Trophoblast cell (in vitro differentiated cells and primary cell): ENCODE measurements around the gene C10orf120.

Experiments
- DNase-seq, 2 donors: peaks; one replicate each; pipeline ENCODE4 v3.0.0-alpha.2; 2016
- H2AFZ ChIP-seq: 2 replicates; pipeline ENCODE4 v1.6.1; 2013; ENCODE audit warnings: low read length, moderate library complexity, mild to moderate bottlenecking; ENCODE audit not compliant: insufficient read depth, poor library complexity
- H2AK5ac ChIP-seq: 2 replicates; pipeline ENCODE4 v1.6.1; 2013; ENCODE audit warnings: mild to moderate bottlenecking, low read length
- H2BK120ac ChIP-seq: 2 replicates; pipeline ENCODE4 v1.6.1; 2013; ENCODE audit warnings: low read length, mild to moderate bottlenecking, moderate library complexity; ENCODE audit not compliant: insufficient read depth, poor library complexity
- H2BK12ac ChIP-seq: 2 replicates; pipeline ENCODE4 v1.6.1; 2013; ENCODE audit warnings: mild to moderate bottlenecking, low read length, moderate library complexity
- H2BK5ac ChIP-seq: 2 replicates; pipeline ENCODE4 v1.6.1; 2013; ENCODE audit warnings: low read length, low read depth, moderate library complexity, mild to moderate bottlenecking; ENCODE audit not compliant: poor library complexity
- H3K14ac ChIP-seq: 2 replicates; pipeline ENCODE4 v1.6.1; 2013; ENCODE audit warnings: mild to moderate bottlenecking, low read length
- H3K18ac ChIP-seq: 2 replicates; pipeline ENCODE4 v1.6.1; 2013; ENCODE audit warnings: mild to moderate bottlenecking, low read length
- H3K23ac ChIP-seq: 2 replicates; pipeline ENCODE4 v1.6.1; 2013; ENCODE audit warnings: low read length
- H3K27ac ChIP-seq: 2 replicates; pipeline ENCODE4 v1.5.1; 2013; ENCODE audit warnings: low read depth, mild to moderate bottlenecking, inconsistent platforms, low read length, moderate library complexity
- H3K27me3 ChIP-seq: 2 replicates; pipeline ENCODE4 v1.6.1; 2013; ENCODE audit warnings: inconsistent platforms, mild to moderate bottlenecking, low read length, moderate library complexity; ENCODE audit not compliant: insufficient read depth
- H3K36me3 ChIP-seq, 2 experiments: 1 replicate in 1 of 2; 2 replicates in 1 of 2; pipeline ENCODE4 v1.6.1; 2013; ENCODE audit warnings: low read length in 2 of 2, mild to moderate bottlenecking in 2 of 2, moderate library complexity in 1 of 2; ENCODE audit not compliant: insufficient read depth in 2 of 2, control insufficient read depth in 1 of 2
- H3K4ac ChIP-seq: 2 replicates; pipeline ENCODE4 v1.6.1; 2013; ENCODE audit warnings: low read depth, mild to moderate bottlenecking, low read length, moderate library complexity
- H3K4me1 ChIP-seq, 2 experiments: 1 replicate in 1 of 2; 2 replicates in 1 of 2; pipeline ENCODE4 v1.6.1; 2013; ENCODE audit warnings: low read length in 2 of 2, mild to moderate bottlenecking in 2 of 2, moderate library complexity in 1 of 2; ENCODE audit not compliant: insufficient read depth in 2 of 2, control insufficient read depth in 1 of 2
- H3K4me2 ChIP-seq: 2 replicates; pipeline ENCODE4 v1.6.1; 2013; ENCODE audit warnings: inconsistent platforms, mild to moderate bottlenecking, low read length, moderate library complexity
- H3K4me3 ChIP-seq: 2 replicates; pipeline ENCODE4 v1.5.1; 2013; ENCODE audit warnings: mild to moderate bottlenecking, low read depth, low read length, inconsistent platforms
- H3K79me1 ChIP-seq: one replicate; pipeline ENCODE4 v1.6.1; 2013; ENCODE audit warnings: low read length
- H3K79me2 ChIP-seq: 2 replicates; pipeline ENCODE4 v1.6.1; 2013; ENCODE audit warnings: low read length, mild to moderate bottlenecking; ENCODE audit not compliant: control insufficient read depth, insufficient read depth, poor library complexity
- H3K9ac ChIP-seq: 2 replicates; pipeline ENCODE4 v1.6.1; 2013; ENCODE audit warnings: mild to moderate bottlenecking, low read length
- H3K9me3 ChIP-seq: 2 replicates; pipeline ENCODE4 v1.6.1; 2013; ENCODE audit warnings: low read depth, mild to moderate bottlenecking, control low read depth, inconsistent platforms, low read length; ENCODE audit not compliant: insufficient read depth
- H4K12ac ChIP-seq: 2 replicates; pipeline ENCODE4 v1.6.1; 2013; ENCODE audit warnings: low read depth, mild to moderate bottlenecking, low read length, moderate library complexity
- H4K8ac ChIP-seq: 2 replicates; pipeline ENCODE4 v1.6.1; 2013; ENCODE audit warnings: low read depth, mild to moderate bottlenecking, low read length, moderate library complexity
- H4K91ac ChIP-seq: one replicate; pipeline ENCODE4 v1.6.1; 2013; ENCODE audit warnings: low read depth, mild to moderate bottlenecking, low read length, moderate library complexity
- WGBS: extraction: QIAGEN DNeasy Blood & Tissue Kit; methylation state at CpG from one replicate; pipeline ENCODE4 v1.1.7; 2013; ENCODE audit warnings: missing lambda C conversion rate; ENCODE audit not compliant: insufficient read length, insufficient coverage; ENCODE audit errors: extremely low coverage; 5-methylcytosine and 5-hydroxymethylcytosine counted together

Gene C10orf120

GRCh38 chr10:122660696-122661095 is 39.0 kb downstream of the C10orf120 start:
- no peaks in the 10 kb centered on the region for H3K27me3 ChIP-seq
- no peaks in the 10 kb centered on the region for H3K79me1 ChIP-seq
- no peak overlapping the region for H3K14ac ChIP-seq
- no peak overlapping the region for H2BK5ac ChIP-seq
- H2BK12ac ChIP-seq = no peak overlapping the region
- H3K23ac ChIP-seq = no peak overlapping the region
- no peaks in the 10 kb centered on the region for H3K36me3 ChIP-seq
- H3K9ac ChIP-seq = no peak overlapping the region
- no peak overlapping the region for H4K91ac ChIP-seq
- H3K9me3 ChIP-seq = peaks cover 5% of the 10 kb centered on the region
- H3K4me3 ChIP-seq = no peak overlapping the region
- H4K12ac ChIP-seq = no peak overlapping the region
- DNase-seq = no peak
- no peak overlapping the region for H3K4me2 ChIP-seq
- H2BK120ac ChIP-seq = no peak overlapping the region
- H2AFZ ChIP-seq = no peak overlapping the region
- H3K18ac ChIP-seq = no peak overlapping the region
- H3K4ac ChIP-seq = no peak overlapping the region
- H3K79me2 ChIP-seq = no peaks in the 10 kb centered on the region
- no peak overlapping the region for H2AK5ac ChIP-seq
- no peak overlapping the region for H3K27ac ChIP-seq
- H4K8ac ChIP-seq = no peak overlapping the region
- H3K4me1 ChIP-seq = no peaks in the 10 kb centered on the region
- no CpG with 5 or more reads among the region's 6 CpGs for WGBS

GRCh38 chr10:122659651-122660050 is 40.0 kb downstream of the C10orf120 start:
- Histone ChIP-seq H4K12ac (no peak overlapping the region), H2BK12ac (no peak overlapping the region), H3K79me2 (no peaks in the 10 kb centered on the region), H3K4me1 (no peaks in the 10 kb centered on the region), H3K36me3 (no peaks in the 10 kb centered on the region), H4K8ac (no peak overlapping the region), H3K27me3 (no peaks in the 10 kb centered on the region), H3K4ac (no peak overlapping the region), H3K4me3 (no peak overlapping the region), H3K4me2 (no peak overlapping the region), H3K27ac (no peak overlapping the region), H3K79me1 (no peaks in the 10 kb centered on the region), H3K23ac (no peak overlapping the region), H2AK5ac (no peak overlapping the region), H3K9me3 (peaks cover 7% of the 10 kb centered on the region), H3K18ac (no peak overlapping the region), H3K14ac (no peak overlapping the region), H3K9ac (no peak overlapping the region), H2BK120ac (no peak overlapping the region), H4K91ac (no peak overlapping the region), H2BK5ac (no peak overlapping the region), H2AFZ (no peak overlapping the region)
- WGBS = no CpG with 5 or more reads among the region's 7 CpGs
- DNase-seq = no peak

- no peaks in the 10 kb centered on the region for H3K27me3 ChIP-seq
- no peak for DNase-seq
- H3K23ac ChIP-seq = no peak overlapping the region
- no peak overlapping the region for H2AK5ac ChIP-seq
- H3K4me2 ChIP-seq = no peak overlapping the region
- H3K79me1 ChIP-seq = no peaks in the 10 kb centered on the region
- no peak overlapping the region for H2AFZ ChIP-seq
- no CpG with 5 or more reads among the region's 6 CpGs for WGBS
- peaks cover 3% of the 10 kb centered on the region for H3K9me3 ChIP-seq
- no peak overlapping the region for H3K14ac ChIP-seq
- H4K91ac ChIP-seq = no peak overlapping the region
- H4K12ac ChIP-seq = no peak overlapping the region
- no peak overlapping the region for H3K4me3 ChIP-seq
- no peak overlapping the region for H3K9ac ChIP-seq
- no peak overlapping the region for H4K8ac ChIP-seq
- no peak overlapping the region for H2BK12ac ChIP-seq
- no peak overlapping the region for H3K27ac ChIP-seq
- H3K79me2 ChIP-seq = no peaks in the 10 kb centered on the region
- H3K36me3 ChIP-seq = no peaks in the 10 kb centered on the region
- H3K4me1 ChIP-seq = no peaks in the 10 kb centered on the region
- no peak overlapping the region for H3K18ac ChIP-seq
- no peak overlapping the region for H2BK5ac ChIP-seq
- H3K4ac ChIP-seq = no peak overlapping the region
- H2BK120ac ChIP-seq = no peak overlapping the region
Measured at GRCh38 chr10:122659126-122659525, 40.5 kb downstream of the C10orf120 start.

GRCh38 chr10:122658356-122659049 is 41.1 kb downstream of the C10orf120 start:
- Histone ChIP-seq H2AFZ (no peak overlapping the region), H2BK12ac (no peak overlapping the region), H3K79me1 (no peaks in the 10 kb centered on the region), H3K27ac (no peak overlapping the region), H3K4me3 (no peak overlapping the region), H3K36me3 (no peaks in the 10 kb centered on the region), H3K4me1 (no peaks in the 10 kb centered on the region), H3K4me2 (no peak overlapping the region), H4K8ac (no peak overlapping the region), H3K4ac (no peak overlapping the region), H2BK120ac (no peak overlapping the region), H3K14ac (no peak overlapping the region), H3K79me2 (no peaks in the 10 kb centered on the region), H4K12ac (no peak overlapping the region), H3K27me3 (no peaks in the 10 kb centered on the region), H3K18ac (no peak overlapping the region), H3K9ac (no peak overlapping the region), H3K9me3 (peaks cover 3% of the 10 kb centered on the region), H2BK5ac (no peak overlapping the region), H2AK5ac (no peak overlapping the region), H3K23ac (no peak overlapping the region), H4K91ac (no peak overlapping the region)
- DNase-seq = no peak
- WGBS = no CpG with 5 or more reads among the region's 8 CpGs
